Fibroblast of the conjunctiva (primary cell): ENCODE results near the gene INTS7.
"Not testable (repeated sequence)": the region's sequence is repeated elsewhere in the genome, so short reads cannot be mapped to it uniquely, and the experiment has no call there.

Experiments used
- DNase-seq: peaks from one replicate; pipeline ENCODE4 v3.0.0-alpha.2; 2010; ENCODE audit warnings: low read depth

Gene INTS7

GRCh38 chr1:212037900-212038299 lies 2.5 kb upstream of the INTS7 start:
- DNase-seq: no peak

- DNase-seq: no peak
These were observed 663 bp upstream of the INTS7 start for GRCh38 chr1:212035835-212036605.

GRCh38 chr1:212034516-212035122 lies 738 bp downstream of the INTS7 start:
- DNase-seq: no peak

GRCh38 chr1:212030936-212031528 lies 4.3 kb downstream of the INTS7 start:
- DNase-seq: peak; percentile 88

- not testable (repeated sequence) for DNase-seq
These were observed 7.6 kb downstream of the INTS7 start for GRCh38 chr1:212027727-212028126.

DNA sequence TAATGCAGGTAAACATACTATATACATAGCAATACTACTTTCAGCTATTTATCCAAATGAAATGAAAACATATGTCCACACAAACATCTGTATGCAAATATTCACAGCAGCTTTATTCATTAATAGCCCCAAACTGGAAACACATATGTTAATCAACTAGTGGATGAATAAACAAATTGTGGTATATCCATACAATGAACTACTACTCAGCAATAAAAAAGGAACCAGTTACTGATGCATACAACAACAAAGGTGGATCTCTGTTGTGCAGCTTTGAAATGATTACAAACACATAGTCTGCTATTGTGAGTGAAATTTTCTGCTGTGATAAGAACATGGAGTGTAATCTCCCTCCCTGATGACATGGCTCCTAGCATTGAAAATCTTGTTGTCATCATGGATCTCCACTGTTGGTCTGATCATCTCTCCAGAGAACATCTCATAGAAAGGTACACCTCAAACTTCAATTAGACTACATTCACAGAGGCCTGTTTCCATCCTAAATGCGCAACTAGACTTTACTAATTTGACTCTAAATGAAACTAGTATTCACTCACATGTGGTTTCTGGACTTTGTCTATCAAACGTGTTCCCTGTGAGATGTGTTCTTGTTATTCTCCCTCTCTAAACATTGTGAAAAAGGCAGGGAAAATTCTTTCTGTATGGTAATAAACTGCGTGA lies 10.7 kb downstream of the INTS7 start:
- no peak for DNase-seq

DNA sequence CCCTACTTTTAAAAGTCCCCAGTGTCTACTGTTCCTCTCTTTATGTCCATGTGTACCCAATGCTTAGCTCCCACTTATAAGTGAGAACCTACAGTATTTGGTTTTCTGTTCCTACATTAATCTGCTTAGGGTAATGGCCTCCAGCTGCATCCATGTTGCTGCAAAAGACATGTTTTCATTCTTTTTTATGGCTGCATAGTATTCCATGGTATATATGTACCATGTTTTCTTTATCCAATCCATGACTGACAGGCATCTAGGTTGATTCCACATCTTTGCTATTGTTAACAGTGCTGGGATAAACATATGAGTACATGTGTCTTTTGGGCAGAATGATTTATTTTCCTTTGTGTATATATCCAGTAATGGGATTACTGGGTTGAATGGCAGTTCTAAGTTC lies 12.4 kb downstream of the INTS7 start:
- not testable (repeated sequence) for DNase-seq

GRCh38 chr1:212021563-212021962 lies 13.8 kb downstream of the INTS7 start:
- no peak for DNase-seq

GRCh38 chr1:212020975-212021374 lies 14.4 kb downstream of the INTS7 start:
- no peak for DNase-seq

- DNase-seq: no peak
These were observed 21.7 kb downstream of the INTS7 start for GRCh38 chr1:212013672-212014071.

DNA sequence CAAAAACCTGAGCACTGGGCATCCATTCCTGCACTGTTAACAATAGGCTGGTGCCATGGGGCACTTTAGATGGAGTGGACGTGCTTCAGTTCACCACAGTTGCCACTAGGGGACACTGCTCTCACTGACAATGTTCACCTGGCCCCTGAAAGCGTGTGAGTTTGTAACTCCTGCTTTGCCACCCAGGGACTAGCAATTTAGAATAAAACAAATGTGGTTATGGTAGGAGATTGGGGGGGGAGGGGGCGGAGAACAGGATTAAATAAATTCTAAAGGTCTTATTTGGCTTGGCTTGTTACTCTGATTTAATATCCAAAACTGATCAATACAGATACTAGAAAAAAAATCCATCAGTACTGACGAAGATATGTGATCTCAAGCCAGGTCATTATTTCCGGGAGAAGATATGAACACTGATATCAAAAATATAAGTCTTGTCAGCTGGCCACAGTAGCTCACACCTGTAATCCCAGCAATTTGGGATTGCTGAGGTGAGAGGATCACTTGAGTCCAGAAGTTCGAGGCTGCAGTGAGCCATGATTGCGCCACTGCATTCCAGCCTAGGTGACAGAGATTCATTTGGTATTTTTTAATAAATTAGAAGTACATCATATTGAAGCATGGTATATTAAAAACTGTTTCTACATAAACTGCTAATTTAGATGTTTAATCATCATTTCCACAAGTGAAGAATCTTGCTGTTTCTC lies 23.2 kb downstream of the INTS7 start:
- peak; percentile 47 for DNase-seq

DNA sequence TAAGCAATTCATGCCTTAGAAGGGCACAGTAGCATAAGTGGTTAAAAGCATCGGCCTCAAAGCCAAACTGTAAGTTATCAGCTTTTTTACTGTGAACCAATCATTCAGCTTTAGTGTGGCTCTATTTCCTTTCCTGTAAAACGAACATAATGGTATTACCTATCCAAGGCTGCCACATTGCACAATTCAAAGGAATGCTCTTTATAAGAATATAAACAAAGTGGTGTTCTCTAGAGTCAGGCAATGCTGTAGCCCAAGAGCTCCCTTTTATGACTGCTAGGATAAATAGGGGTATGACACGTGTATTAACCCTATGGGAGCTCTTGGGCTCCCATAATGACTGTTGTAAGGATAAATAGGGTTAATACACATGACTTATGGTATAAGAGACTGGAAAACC lies 25.4 kb downstream of the INTS7 start:
- no peak for DNase-seq

DNA sequence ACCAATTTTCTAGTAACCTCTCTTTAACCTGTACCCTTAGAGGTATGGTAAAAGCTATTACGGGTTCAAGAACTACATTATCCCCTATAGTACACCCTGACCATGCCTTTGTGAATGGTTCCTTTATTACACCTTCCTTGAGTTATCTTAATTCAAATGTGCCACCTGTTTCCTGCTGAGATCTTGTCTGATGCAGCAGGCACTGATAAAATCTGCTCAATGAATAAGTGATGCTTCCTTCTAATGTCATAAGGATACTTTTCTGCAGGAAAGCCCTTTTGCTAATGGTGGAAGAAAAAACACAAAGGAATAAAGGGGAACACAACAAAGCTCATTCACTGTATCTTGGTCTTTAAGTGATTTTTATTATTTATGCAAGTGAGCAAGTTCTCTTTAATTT lies 25.8 kb downstream of the INTS7 start:
- DNase-seq: no peak

- DNase-seq: no peak
These were observed 27.5 kb downstream of the INTS7 start for GRCh38 chr1:212007886-212008285.

DNA sequence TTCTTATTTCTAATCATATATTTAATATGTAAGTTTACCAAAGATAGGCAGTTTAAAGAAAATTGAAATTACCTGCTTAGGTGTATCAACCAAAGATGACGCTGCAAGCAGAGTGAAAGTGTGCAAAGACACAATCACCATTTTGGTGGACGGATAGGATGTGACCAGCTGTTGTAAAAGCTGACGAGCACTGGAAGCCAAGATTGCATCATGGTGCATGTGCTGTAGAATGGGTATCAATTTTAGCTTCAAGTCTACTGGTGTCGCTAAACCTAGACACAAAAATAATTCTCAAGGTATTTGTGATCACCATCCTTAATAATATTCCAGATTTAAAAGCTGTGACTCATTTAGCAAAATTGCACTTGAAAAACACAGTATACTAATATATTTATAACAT lies 28.2 kb downstream of the INTS7 start:
- DNase-seq: no peak

GRCh38 chr1:212004895-212005608 lies 30.3 kb downstream of the INTS7 start:
- DNase-seq: no peak

DNA sequence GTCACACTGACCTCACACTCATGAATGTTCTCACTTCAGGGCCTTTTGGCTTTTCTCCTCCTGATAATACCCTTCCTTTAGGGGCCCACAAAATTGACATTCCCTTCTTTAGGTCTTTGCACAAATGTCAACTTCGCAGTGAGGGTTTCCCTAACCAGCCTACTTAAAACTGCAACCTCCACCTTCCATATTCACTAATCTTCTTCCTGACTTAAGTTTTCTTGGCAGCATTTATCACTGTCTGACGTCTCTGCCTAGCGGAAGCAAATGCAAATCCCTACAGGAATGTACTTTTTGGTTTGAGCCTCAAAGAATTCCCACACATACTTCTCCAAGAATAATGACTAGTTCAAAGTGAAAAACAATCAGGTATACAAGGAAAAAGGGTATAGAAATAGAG lies 32.8 kb downstream of the INTS7 start:
- no peak for DNase-seq

DNA sequence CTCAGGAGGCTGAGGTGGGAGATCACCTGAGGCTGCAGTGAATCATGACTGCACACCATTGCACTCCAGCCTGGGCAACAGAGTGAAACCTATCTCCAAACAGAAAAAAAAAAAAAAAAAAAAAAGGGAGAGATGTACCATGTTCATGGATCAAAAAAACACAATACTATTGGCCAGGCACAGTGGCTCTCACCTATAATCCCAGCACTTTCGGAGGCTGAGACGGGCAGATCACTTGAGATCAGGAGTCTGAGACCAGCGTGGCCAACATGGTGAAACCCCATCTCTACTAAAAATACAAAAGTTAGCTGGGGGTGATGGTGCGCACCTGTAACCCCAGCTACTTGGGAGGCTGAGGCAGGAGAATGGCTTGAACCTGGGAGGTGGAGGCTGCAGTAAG lies 37.9 kb downstream of the INTS7 start:
- not testable (repeated sequence) for DNase-seq

DNA sequence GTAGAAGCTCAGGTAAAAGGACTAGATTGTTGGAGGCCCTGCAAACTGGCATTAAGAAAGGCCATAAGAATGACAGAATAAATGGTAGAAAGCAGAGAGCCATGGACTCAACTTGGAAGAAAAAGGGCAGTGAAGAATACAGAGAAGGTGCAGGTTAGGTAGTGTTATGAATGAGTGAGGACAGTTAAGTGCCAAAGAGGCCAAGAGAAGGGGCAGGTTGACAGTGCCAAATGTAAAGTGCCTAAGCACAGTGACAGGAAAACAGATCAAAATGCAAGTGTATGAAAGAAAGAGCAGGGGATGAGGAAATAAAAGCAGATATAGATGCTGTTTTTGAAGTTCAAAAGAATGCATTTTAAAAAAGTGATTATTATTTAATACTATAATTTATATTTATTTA lies 43.7 kb downstream of the INTS7 start:
- no peak for DNase-seq

DNA sequence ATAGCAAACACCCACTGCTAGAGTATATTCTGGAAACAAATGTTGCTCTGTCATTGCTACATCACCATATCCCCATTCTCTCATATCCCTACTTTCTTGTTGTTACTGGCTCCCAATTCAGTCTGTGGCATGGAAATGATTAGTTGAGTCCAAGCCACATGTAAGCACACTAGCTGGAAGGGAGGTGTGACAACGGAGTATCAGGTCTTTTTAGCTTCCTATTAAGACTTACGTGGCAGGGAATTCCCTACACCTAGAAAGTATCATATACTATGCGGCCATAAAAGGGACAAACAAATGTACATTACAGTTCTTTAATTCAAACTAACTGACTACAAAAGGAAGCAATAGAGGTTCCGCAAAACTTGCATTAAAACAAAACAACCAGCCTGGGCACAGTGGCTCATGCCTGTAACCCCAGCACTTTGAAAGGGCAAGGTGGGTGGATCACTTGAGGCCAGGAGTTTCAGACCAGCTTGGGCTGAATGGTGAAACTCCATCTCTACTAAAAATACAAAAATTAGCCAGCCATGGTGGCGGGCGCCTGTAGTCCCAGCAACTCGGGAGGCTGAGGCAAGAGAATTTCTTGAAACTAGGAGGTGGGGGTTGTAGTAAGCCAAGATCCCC lies 48.6 kb downstream of the INTS7 start:
- DNase-seq: no peak
